ENCODE measurements around the gene RAMP3.

- TF ChIP-seq TCF7L2 (IDR thresholded peaks at IDR 0.05; ENCODE audit: low read depth, low read length) (no peak), CTCF (IDR thresholded peaks at IDR 0.05) (no peak), POLR2AphosphoS5 (IDR thresholded peaks at IDR 0.05; ENCODE audit: low read depth, low read length) (no peak)
These were observed 27.7 kb downstream of the RAMP3 start for GRCh38 chr7:45185028-45185863.

Data from Panc1 (cell line).